ENCODE results near the gene GHR. TPM values are rescaled to one million over a fixed set of nuclear protein-coding genes. Genes with fewer than 3 reads are reported as not detected.

Gene GHR
- total and polyA plus RNA-seq, 2 of the 8 experiments (the other 6 are each of a cell fraction or from before 2014, with no cell fraction given), result 0.15 to 0.19 TPM

GRCh38 chr5:42495914-42496313, 72.7 kb downstream of the GHR start:
- ChIA-PET CTCF (ENCODE audit: partially characterized antibody) (interaction anchor here (2.0 kb wide), 1 partner anchor 19 kb away, joined by 6 read pairs; no protein-coding TSS in a partner anchor), POLR2A (ENCODE audit: partially characterized antibody) (interaction anchor here (0.8 kb wide), 1 partner anchor 9 kb away, joined by 3 read pairs; no protein-coding TSS in a partner anchor)
- H4K5ac ChIP-seq (ENCODE audit: insufficient read length, low read depth, low read length), result no peak overlapping the region
- H3K4me1 ChIP-seq (replicated peaks in 1 of 4; ENCODE audit: control insufficient read depth in 3 of 4, insufficient read depth in 4 of 4, low read length in 3 of 4), result peaks cover 0 to 6% (median 2%) of the 10 kb centered on the region in 4 experiments; a peak in 4 of 7 replicates
- no peak overlapping the region for H2BK15ac ChIP-seq (ENCODE audit: low read length)
- no peaks in the 10 kb centered on the region for H3K9me3 ChIP-seq (ENCODE audit: insufficient read depth in 2 of 2, low read depth in 1 of 2, low read length in 1 of 2)
- no peak overlapping the region for H3K4me3 ChIP-seq (ENCODE audit: extremely low read depth in 1 of 4, insufficient read depth in 2 of 4, low read depth in 3 of 4, low read length in 4 of 4)
- no peak overlapping the region for H2BK5ac ChIP-seq (ENCODE audit: low read depth, low read length)
- H3K23me2 ChIP-seq (ENCODE audit: low read depth, low read length), result no peaks in the 10 kb centered on the region
- H3K79me2 ChIP-seq (ENCODE audit: control insufficient read depth in 1 of 2, insufficient read depth in 2 of 2, low read length in 2 of 2), result no peaks in the 10 kb centered on the region
- FAIRE-seq, result no peak
- H3K18ac ChIP-seq (ENCODE audit: extremely low read depth, low read length), result no peak overlapping the region
- H3K36me3 ChIP-seq (ENCODE audit: control insufficient read depth in 2 of 4, insufficient read depth in 4 of 4, low read length in 3 of 4), result no peaks in the 10 kb centered on the region
- WGBS, 2 experiments (ENCODE audit: extremely low coverage in 1 of 2, insufficient coverage in 1 of 2, insufficient read length in 1 of 2, insufficient replicate concordance in 2 of 2, low coverage in 1 of 2, low lambda C conversion rate in 2 of 2, missing lambda C conversion rate in 1 of 2), result 87% methylated on average over 2 of the region's 2 CpGs; no CpG with 5 or more reads in 1 of the 2 experiments
- H2BK12ac ChIP-seq (ENCODE audit: low read depth, low read length), result no peak overlapping the region
- no peak overlapping the region for H4K8ac ChIP-seq (ENCODE audit: extremely low read depth, insufficient read depth, low read length)
- no peak overlapping the region for H3K56ac ChIP-seq (replicated peaks; ENCODE audit: insufficient read length, low read depth, low read length)
- H3K27me3 ChIP-seq (replicated peaks in 1 of 4; ENCODE audit: control insufficient read depth in 3 of 4, extremely low read depth in 1 of 4, insufficient read depth in 3 of 4, low read length in 3 of 4), result no peaks in the 10 kb centered on the region
- H2BK120ac ChIP-seq (replicated peaks; ENCODE audit: low read depth, low read length), result no peak overlapping the region
- no peak overlapping the region for H3K4me2 ChIP-seq (ENCODE audit: insufficient read depth in 1 of 2, low read depth in 2 of 2, low read length in 2 of 2)
- no peak overlapping the region for H2AFZ ChIP-seq (ENCODE audit: low read length)
- H4K91ac ChIP-seq (replicated peaks; ENCODE audit: insufficient read length, low read length), result no peak overlapping the region
- no peak overlapping the region for H3K4ac ChIP-seq (replicated peaks; ENCODE audit: insufficient read length, low read depth, low read length)
- H2AK5ac ChIP-seq (ENCODE audit: low read depth, low read length), result no peak overlapping the region
- no peak overlapping the region for H2BK20ac ChIP-seq (ENCODE audit: low read length)
- no peaks in the 10 kb centered on the region for H4K20me1 ChIP-seq (replicated peaks in 1 of 2; ENCODE audit: control insufficient read depth in 1 of 2, insufficient read depth in 2 of 2, low read length in 2 of 2)
- H3K14ac ChIP-seq (ENCODE audit: insufficient read length), result no peak overlapping the region
- H3K9ac ChIP-seq (replicated peaks in 1 of 4; ENCODE audit: extremely low read depth in 1 of 4, low read depth in 3 of 4, low read length in 3 of 4), result no peak overlapping the region
- no peak overlapping the region for H3K27ac ChIP-seq (ENCODE audit: low read depth, low read length)
- TF ChIP-seq SRF (IDR thresholded peaks at IDR 0.05; ENCODE audit: low read depth, low read length), result no peak
- no peak for TF ChIP-seq RXRA (IDR thresholded peaks at IDR 0.05; ENCODE audit: insufficient read depth, low read depth, low read length)
- no peak for TF ChIP-seq ASH2L (IDR thresholded peaks at IDR 0.05; ENCODE audit: low read length)
- no peak for TF ChIP-seq CBX8 (IDR thresholded peaks at IDR 0.05; ENCODE audit: borderline replicate concordance, low read depth, low read length)
- no peak for TF ChIP-seq SAP30 (IDR thresholded peaks at IDR 0.05; ENCODE audit: insufficient read depth, insufficient replicate concordance, low read length)
- TF ChIP-seq RAD21 (IDR thresholded peaks at IDR 0.05 in 1 of 2, conservative IDR thresholded peaks at IDR 0.05 in 1 of 2; ENCODE audit: low read depth in 2 of 2, low read length in 2 of 2), result no peak
- TF ChIP-seq SIN3A (conservative IDR thresholded peaks at IDR 0.05 in 1 of 2, IDR thresholded peaks at IDR 0.05 in 1 of 2; ENCODE audit: low read depth in 1 of 2, low read length in 2 of 2), result no peak
- TF ChIP-seq CEBPB (IDR thresholded peaks at IDR 0.05; ENCODE audit: low read depth, low read length), result no peak
- TF ChIP-seq NRF1 (IDR thresholded peaks at IDR 0.05; ENCODE audit: low read depth, low read length), result no peak
- TF ChIP-seq HDAC6 (IDR thresholded peaks at IDR 0.05; ENCODE audit: low read depth, low read length), result no peak
- no peak for TF ChIP-seq RBBP5 (IDR thresholded peaks at IDR 0.05; ENCODE audit: borderline replicate concordance, low read depth, low read length)
- TF ChIP-seq TEAD4 (IDR thresholded peaks at IDR 0.05; ENCODE audit: low read depth, low read length), result no peak
- TF ChIP-seq CTBP2 (IDR thresholded peaks at IDR 0.05; ENCODE audit: borderline replicate concordance, insufficient read depth, insufficient read length, low read length), result no peak
- no peak for TF ChIP-seq BACH1 (IDR thresholded peaks at IDR 0.05; ENCODE audit: low read length)
- H3K79me1 ChIP-seq (ENCODE audit: low read depth, low read length), result no peaks in the 10 kb centered on the region
- no peak for DNase-seq (ENCODE audit: low read depth in 1 of 2, low spot score in 2 of 2)
- no peak overlapping the region for H3K23ac ChIP-seq (ENCODE audit: insufficient read length)

All from H1 (cell line).